HepG2 (cell line): Measurements from ENCODE around the gene STK4. TPM values are rescaled to one million over a fixed set of nuclear protein-coding genes. Genes with fewer than 3 reads are reported as not detected.

Experiments used
- ARID3A ChIP-seq: IDR thresholded peaks from 2 replicates; pipeline ENCODE4 v1.6.1; 2012; ENCODE audit warnings: low read depth, low read length, improper control_type of control experiment
- ARNTL ChIP-seq: sonication (generic); formaldehyde crosslinking; IDR thresholded peaks from 2 replicates; pipeline ENCODE4 v1.4.0; 2020; ENCODE audit warnings: mild to moderate bottlenecking, missing genetic modification reagents
- ATF2 ChIP-seq: sonication (generic); formaldehyde crosslinking; IDR thresholded peaks from 2 replicates; pipeline ENCODE4 v1.4.0; 2020; ENCODE audit warnings: missing genetic modification reagents
- DRAP1 ChIP-seq: IDR thresholded peaks from 2 replicates; pipeline ENCODE4 v1.6.1; 2016; ENCODE audit warnings: missing genetic modification reagents, missing compliant biosample characterization
- FOXA1 ChIP-seq, 2 experiments: fragments of 450-650 bp in 1 of 2; sonication (generic) in 1 of 2; formaldehyde crosslinking in 1 of 2; IDR thresholded peaks; 2 replicates each; pipeline versions ENCODE4 v1.4.0 to v1.6.1; 2016 to 2020; ENCODE audit warnings: missing genetic modification reagents in 1 of 2
- GABPA ChIP-seq, 2 experiments: IDR thresholded peaks; 2 replicates each; pipeline ENCODE4 v1.6.1; 2011 to 2016; ENCODE audit warnings: low read depth in 2 of 2, low read length in 1 of 2, missing biosample characterization in 1 of 2, missing genetic modification characterization in 1 of 2
- HIVEP1 ChIP-seq: sonication (generic); formaldehyde crosslinking; IDR thresholded peaks from 2 replicates; pipeline ENCODE4 v1.4.0; 2020; ENCODE audit warnings: mild to moderate bottlenecking, missing genetic modification reagents
- HMGXB4 ChIP-seq, 2 experiments: sonication (generic) in 1 of 2; formaldehyde crosslinking in 1 of 2; IDR thresholded peaks; 2 replicates each; pipeline versions ENCODE4 v1.4.0 to v1.6.1; 2018 to 2020; ENCODE audit warnings: missing genetic modification reagents in 2 of 2, borderline replicate concordance in 1 of 2, low read depth in 1 of 2, mild to moderate bottlenecking in 1 of 2, missing biosample characterization in 1 of 2
- HNRNPL ChIP-seq: fragments of 200-400 bp; formaldehyde crosslinking; IDR thresholded peaks from 2 replicates; pipeline ENCODE4 v1.6.1; 2017; ENCODE audit warnings: mild to moderate bottlenecking, low read depth, low read length
- MATR3 ChIP-seq: sonication (generic); formaldehyde crosslinking; IDR thresholded peaks from 2 replicates; pipeline ENCODE4 v1.4.0; 2020; ENCODE audit warnings: missing genetic modification reagents
- MXD3 ChIP-seq: IDR thresholded peaks from 2 replicates; pipeline ENCODE4 v1.6.1; 2016; ENCODE audit warnings: mild to moderate bottlenecking, missing biosample characterization, missing genetic modification reagents
- NFYC ChIP-seq: IDR thresholded peaks from 2 replicates; pipeline ENCODE4 v1.6.1; 2016; ENCODE audit warnings: missing genetic modification reagents, missing compliant biosample characterization
- NR2C2 ChIP-seq: sonication (generic); formaldehyde crosslinking; IDR thresholded peaks from 2 replicates; pipeline ENCODE4 v1.4.0; 2020; ENCODE audit warnings: missing genetic modification reagents, mild to moderate bottlenecking, moderate library complexity, borderline replicate concordance
- SRF ChIP-seq: IDR thresholded peaks from 2 replicates; pipeline ENCODE4 v1.6.1; 2011; ENCODE audit warnings: mild to moderate bottlenecking, low read depth, low read length, moderate library complexity
- ZIK1 ChIP-seq: sonication (generic); formaldehyde crosslinking; IDR thresholded peaks from 2 replicates; pipeline ENCODE4 v1.5.0; 2020; ENCODE audit warnings: mild to moderate bottlenecking, low read depth, missing genetic modification reagents, borderline replicate concordance
- ZNF121 ChIP-seq: sonication (generic); formaldehyde crosslinking; IDR thresholded peaks from 2 replicates; pipeline ENCODE4 v1.5.0; 2020; ENCODE audit warnings: mild to moderate bottlenecking, missing genetic modification reagents
- ZNF556 ChIP-seq: sonication (generic); formaldehyde crosslinking; IDR thresholded peaks from 2 replicates; pipeline ENCODE4 v1.4.0; 2020; ENCODE audit warnings: mild to moderate bottlenecking, missing genetic modification reagents, borderline replicate concordance
- ZNF784 ChIP-seq: sonication (generic); formaldehyde crosslinking; IDR thresholded peaks from 2 replicates; pipeline ENCODE4 v1.5.1; 2020; ENCODE audit warnings: missing genetic modification reagents, mild to moderate bottlenecking, borderline replicate concordance
- polyA plus RNA-seq, 8 experiments: library from polyadenylated mRNA; depleted of rRNA in 3 of 8; stranded (reverse) in 7 of 8; unstranded in 1 of 8; fragments of >200 nt; fragmentation: Illumina TruSeq in 4 of 8; extraction: Trizol in 4 of 8; gene quantifications; 2 replicates each; pipeline versions ENCODE4 v1.2.1 to v1.2.3, GENCODE V29; 2011 to 2016; ENCODE audit warnings: low read depth in 4 of 8, missing spikeins in 1 of 8, mixed read lengths in 1 of 8; ENCODE audit not compliant: insufficient read depth in 1 of 8
- total RNA-seq, 5 experiments: library from RNA; depleted of rRNA; stranded (reverse); fragments of >200 nt; fragmentation: Illumina TruSeq; extraction: Trizol; gene quantifications; 2 replicates each; pipeline ENCODE4 v1.2.3, GENCODE V29; 2016; ENCODE audit warnings: low read depth in 1 of 5

STK4 gene
- total and polyA plus RNA-seq, 2 of the 13 experiments (the other 11 are each of a cell fraction or from before 2014, with no cell fraction given), result 25.6 to 38.3 TPM

- TF ChIP-seq ARID3A, result no peak
- peak; percentile 80 for TF ChIP-seq NR2C2 (CRISPR knock-in tag)
- TF ChIP-seq ZNF556, result peak; percentile 87; the same call in 1 of the 2 replicates
- no peak; the same call in 1 of the 2 replicates for TF ChIP-seq ZNF121 (CRISPR knock-in tag)
- TF ChIP-seq DRAP1, result peak; percentile 91
- peak; percentile 68; the same call in 1 of the 2 replicates for TF ChIP-seq NFYC (CRISPR knock-in tag)
- TF ChIP-seq GABPA (IDR thresholded peaks at IDR 0.05; ENCODE audit: low read depth, low read length), result peak; percentile 96
- TF ChIP-seq GABPA (CRISPR knock-in tag; IDR thresholded peaks at IDR 0.05; ENCODE audit: low read depth), result peak; percentile 93
- TF ChIP-seq MATR3 (CRISPR knock-in tag), result no peak
- peak; percentile 100 for TF ChIP-seq ZNF784 (CRISPR knock-in tag)
- TF ChIP-seq ARNTL (CRISPR knock-in tag), result peak; percentile 98
- peak; percentile 98 for TF ChIP-seq MXD3 (CRISPR knock-in tag)
- peak; percentile 90 for TF ChIP-seq ATF2 (CRISPR knock-in tag)
- peak; percentile 96 for TF ChIP-seq HIVEP1 (CRISPR knock-in tag)
- 0 out of 2 replicates have a peak, but pooled peaks have one; percentile 37 for TF ChIP-seq HNRNPL
- no peak for TF ChIP-seq SRF
- no peak for TF ChIP-seq FOXA1 (IDR thresholded peaks at IDR 0.05)
- peak; percentile 49; the same call in 1 of the 2 replicates for TF ChIP-seq FOXA1 (CRISPR knock-in tag; IDR thresholded peaks at IDR 0.05)
- TF ChIP-seq ZIK1 (CRISPR knock-in tag), result peak; percentile 73; the same call in 1 of the 2 replicates
- peak; percentile 96 to 99 for TF ChIP-seq HMGXB4 (CRISPR knock-in tag; IDR thresholded peaks at IDR 0.05; ENCODE audit: borderline replicate concordance in 1 of 2, low read depth in 1 of 2)
Measured at GRCh38 chr20:44966030-44966961, at the start of gene STK4 (continued).
